Stomach (tissue), 4 donors: ENCODE results near the gene NUP153.

Experiments
- POLR2AphosphoS5 ChIP-seq, 3 donors: sonication (generic); formaldehyde crosslinking; IDR thresholded peaks; one replicate each; pipeline ENCODE4 v1.6.1; 2016; ENCODE audit warnings: antibody characterized with exemption in 3 of 3
- TF ChIP-seq, protein P1 (sequence below), 7 experiments: fragments of 450-650 bp in 4 of 7; fragments of 200-600 bp in 3 of 7; sonication (generic) in 3 of 7; IDR thresholded peaks; one replicate each; pipeline ENCODE4 v1.5.1; 2016 to 2019; ENCODE audit warnings: antibody characterized with exemption in 7 of 7, control low read depth in 2 of 7, mild to moderate bottlenecking in 1 of 7

DNA sequence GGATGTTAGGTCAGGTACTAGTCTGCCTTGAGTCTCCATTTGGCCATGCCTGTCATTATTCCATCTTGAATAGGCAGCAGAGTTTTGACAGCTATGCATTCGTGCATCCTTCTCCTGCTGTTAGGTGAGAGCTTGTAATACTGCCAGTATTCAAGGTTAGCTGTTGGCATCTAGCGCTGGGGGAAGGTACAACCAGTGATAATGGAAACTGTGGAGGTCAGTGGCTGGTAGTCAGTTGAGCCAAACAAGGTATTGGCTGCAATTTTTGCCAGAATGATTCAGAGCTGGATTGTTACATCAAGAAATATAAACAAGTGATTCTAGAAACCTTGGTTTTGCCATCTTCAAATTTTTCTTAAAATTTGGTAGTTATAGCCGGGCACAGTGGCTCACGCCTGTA, 100.1 kb downstream of the NUP153 start:
- TF ChIP-seq, protein P1, sequence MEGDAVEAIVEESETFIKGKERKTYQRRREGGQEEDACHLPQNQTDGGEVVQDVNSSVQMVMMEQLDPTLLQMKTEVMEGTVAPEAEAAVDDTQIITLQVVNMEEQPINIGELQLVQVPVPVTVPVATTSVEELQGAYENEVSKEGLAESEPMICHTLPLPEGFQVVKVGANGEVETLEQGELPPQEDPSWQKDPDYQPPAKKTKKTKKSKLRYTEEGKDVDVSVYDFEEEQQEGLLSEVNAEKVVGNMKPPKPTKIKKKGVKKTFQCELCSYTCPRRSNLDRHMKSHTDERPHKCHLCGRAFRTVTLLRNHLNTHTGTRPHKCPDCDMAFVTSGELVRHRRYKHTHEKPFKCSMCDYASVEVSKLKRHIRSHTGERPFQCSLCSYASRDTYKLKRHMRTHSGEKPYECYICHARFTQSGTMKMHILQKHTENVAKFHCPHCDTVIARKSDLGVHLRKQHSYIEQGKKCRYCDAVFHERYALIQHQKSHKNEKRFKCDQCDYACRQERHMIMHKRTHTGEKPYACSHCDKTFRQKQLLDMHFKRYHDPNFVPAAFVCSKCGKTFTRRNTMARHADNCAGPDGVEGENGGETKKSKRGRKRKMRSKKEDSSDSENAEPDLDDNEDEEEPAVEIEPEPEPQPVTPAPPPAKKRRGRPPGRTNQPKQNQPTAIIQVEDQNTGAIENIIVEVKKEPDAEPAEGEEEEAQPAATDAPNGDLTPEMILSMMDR (IDR thresholded peaks at IDR 0.05): no peak
- no peak for TF ChIP-seq POLR2AphosphoS5 (IDR thresholded peaks at IDR 0.05)
